Mesothelial cell of epicardium (in vitro differentiated cells): ENCODE data around the gene C17orf114.

Experiments
- DNase-seq, 2 experiments: peaks; one replicate each; pipeline ENCODE4 v3.0.0; 2021; ENCODE audit warnings: low spot score in 2 of 2; ENCODE audit not compliant: unreplicated experiment in 2 of 2
- H3K27ac Mint-ChIP-seq: 2 replicates; pipeline ENCODE4 v1.8.0; 2021; ENCODE audit warnings: mixed read lengths
- H3K27me3 Mint-ChIP-seq: 2 replicates; pipeline ENCODE4 v1.8.0; 2021; ENCODE audit warnings: low read depth, mixed read lengths
- H3K36me3 Mint-ChIP-seq: 2 replicates; pipeline ENCODE4 v1.8.0; 2021; ENCODE audit warnings: mixed read lengths
- H3K4me1 Mint-ChIP-seq: 2 replicates; pipeline ENCODE4 v1.8.0; 2021; ENCODE audit warnings: mixed read lengths
- H3K4me3 Mint-ChIP-seq: 2 replicates; pipeline ENCODE4 v1.8.0; 2021; ENCODE audit warnings: mild to moderate bottlenecking, moderate library complexity, mixed read lengths
- H3K9me3 Mint-ChIP-seq: 2 replicates; pipeline ENCODE4 v1.8.0; 2021; ENCODE audit warnings: mixed read lengths
- TF ChIP-seq, protein P1 (sequence below): fragments of 200-600 bp; sonication (generic); IDR thresholded peaks from one replicate; pipeline ENCODE4 v1.5.0; 2021; ENCODE audit warnings: antibody characterized with exemption; ENCODE audit not compliant: unreplicated experiment

The C17orf114 gene

DNA sequence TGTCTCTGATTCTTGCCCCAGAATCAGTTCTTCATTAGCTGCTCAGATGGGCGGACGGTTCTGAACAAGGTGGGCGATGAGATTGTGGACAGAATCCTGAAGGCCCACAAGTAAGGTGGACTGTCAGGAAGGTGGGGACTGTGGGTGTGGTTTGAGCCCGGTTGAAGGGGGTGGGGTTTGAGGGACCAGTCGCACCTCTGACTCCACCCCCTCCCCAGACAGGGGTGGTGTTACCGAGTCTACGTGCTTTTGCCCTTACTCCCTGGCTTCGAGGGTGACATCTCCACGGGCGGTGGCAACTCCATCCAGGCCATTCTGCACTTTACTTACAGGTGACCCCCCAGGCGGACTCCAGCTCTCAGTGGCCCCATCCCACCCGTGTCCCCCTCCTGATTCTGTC is 16.1 kb upstream of the C17orf114 start:
- no peak overlapping the region for H3K27ac Mint-ChIP-seq
- DNase-seq: no peak
- no peaks in the 10 kb centered on the region for H3K9me3 Mint-ChIP-seq
- no peaks in the 10 kb centered on the region for H3K4me1 Mint-ChIP-seq
- H3K36me3 Mint-ChIP-seq: peaks cover 29% of the 10 kb centered on the region
- H3K4me3 Mint-ChIP-seq: no peak overlapping the region
- H3K27me3 Mint-ChIP-seq: no peaks in the 10 kb centered on the region
- TF ChIP-seq, protein P1, sequence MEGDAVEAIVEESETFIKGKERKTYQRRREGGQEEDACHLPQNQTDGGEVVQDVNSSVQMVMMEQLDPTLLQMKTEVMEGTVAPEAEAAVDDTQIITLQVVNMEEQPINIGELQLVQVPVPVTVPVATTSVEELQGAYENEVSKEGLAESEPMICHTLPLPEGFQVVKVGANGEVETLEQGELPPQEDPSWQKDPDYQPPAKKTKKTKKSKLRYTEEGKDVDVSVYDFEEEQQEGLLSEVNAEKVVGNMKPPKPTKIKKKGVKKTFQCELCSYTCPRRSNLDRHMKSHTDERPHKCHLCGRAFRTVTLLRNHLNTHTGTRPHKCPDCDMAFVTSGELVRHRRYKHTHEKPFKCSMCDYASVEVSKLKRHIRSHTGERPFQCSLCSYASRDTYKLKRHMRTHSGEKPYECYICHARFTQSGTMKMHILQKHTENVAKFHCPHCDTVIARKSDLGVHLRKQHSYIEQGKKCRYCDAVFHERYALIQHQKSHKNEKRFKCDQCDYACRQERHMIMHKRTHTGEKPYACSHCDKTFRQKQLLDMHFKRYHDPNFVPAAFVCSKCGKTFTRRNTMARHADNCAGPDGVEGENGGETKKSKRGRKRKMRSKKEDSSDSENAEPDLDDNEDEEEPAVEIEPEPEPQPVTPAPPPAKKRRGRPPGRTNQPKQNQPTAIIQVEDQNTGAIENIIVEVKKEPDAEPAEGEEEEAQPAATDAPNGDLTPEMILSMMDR: no peak

DNA sequence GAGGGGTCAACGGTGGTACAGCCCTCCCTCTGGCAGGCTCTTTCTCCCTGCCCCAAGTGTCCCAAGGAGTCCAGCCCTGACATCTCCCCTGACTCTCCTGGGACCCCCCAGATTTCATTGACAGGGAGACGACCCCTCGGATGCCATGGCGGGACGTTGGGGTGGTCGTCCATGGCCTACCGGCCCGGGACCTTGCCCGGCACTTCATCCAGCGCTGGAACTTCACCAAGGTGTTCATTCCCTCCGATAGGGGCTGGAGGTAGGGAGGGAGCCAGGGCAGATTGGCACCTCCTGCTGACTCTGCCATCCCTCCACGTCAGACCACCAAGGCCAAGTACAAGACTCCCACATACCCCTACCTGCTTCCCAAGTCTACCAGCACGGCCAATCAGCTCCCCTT is 14.7 kb upstream of the C17orf114 start:
- H3K9me3 Mint-ChIP-seq: no peaks in the 10 kb centered on the region
- no peaks in the 10 kb centered on the region for H3K27me3 Mint-ChIP-seq
- H3K36me3 Mint-ChIP-seq: peaks cover 31% of the 10 kb centered on the region
- DNase-seq: no peak
- no peak overlapping the region for H3K4me3 Mint-ChIP-seq
- no peak overlapping the region for H3K27ac Mint-ChIP-seq
- TF ChIP-seq, protein P1: no peak
- no peaks in the 10 kb centered on the region for H3K4me1 Mint-ChIP-seq

DNA sequence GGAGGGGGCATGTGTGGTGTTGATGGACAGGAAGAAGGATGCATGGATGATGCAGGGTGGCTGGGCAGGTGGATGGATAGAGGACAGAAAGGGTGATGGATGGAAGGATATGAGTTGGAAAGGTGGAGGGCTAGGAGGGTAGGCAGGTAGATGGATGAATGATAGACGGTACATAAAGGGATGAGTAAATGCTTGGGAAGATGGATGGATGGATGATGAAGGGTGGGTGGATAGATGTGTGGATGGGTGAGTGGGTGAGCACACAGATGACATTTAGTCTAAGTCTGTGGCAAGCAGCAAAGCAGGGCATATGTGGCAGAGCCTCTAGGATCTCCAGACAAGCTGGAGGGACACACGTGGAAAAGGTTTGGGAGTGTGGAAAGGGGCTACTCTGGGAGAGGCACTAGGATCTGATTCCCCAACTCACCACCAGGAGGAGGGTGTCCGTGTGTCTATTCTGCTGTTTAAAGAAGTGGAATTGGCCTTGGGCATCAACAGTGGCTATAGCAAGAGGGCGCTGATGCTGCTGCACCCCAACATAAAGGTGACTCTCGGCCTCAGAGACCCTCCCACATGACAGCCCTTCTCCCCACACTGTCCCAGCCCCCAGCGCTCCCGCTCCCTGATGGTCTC is 13.0 kb upstream of the C17orf114 start:
- Mint-ChIP-seq H3K9me3 (no peaks in the 10 kb centered on the region), H3K4me1 (no peaks in the 10 kb centered on the region), H3K27me3 (no peaks in the 10 kb centered on the region), H3K36me3 (peaks cover 37% of the 10 kb centered on the region), H3K27ac (no peak overlapping the region), H3K4me3 (no peak overlapping the region)
- no peak for DNase-seq
- TF ChIP-seq, protein P1: peak; percentile 27

DNA sequence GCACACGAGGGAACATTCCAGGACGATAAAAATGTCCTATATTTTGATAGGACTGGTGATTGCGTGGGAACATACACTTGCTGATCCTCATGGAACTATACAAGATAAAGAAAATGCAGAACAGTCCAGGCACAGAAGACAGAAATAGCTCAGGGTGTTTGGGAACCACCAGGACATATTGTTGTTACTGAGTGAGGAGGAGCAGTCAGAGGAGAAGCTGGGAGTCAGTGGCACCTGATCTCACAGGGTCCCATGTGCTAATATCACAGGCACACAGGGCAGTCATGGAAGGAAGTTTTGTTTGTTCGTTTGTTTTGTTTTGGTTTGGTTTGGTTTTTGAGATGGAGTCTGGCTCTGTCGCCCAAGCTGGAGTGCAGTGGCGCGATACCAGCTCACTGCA is 10.6 kb upstream of the C17orf114 start:
- TF ChIP-seq, protein P1: no peak
- Mint-ChIP-seq H3K9me3 (no peaks in the 10 kb centered on the region), H3K27ac (no peak overlapping the region), H3K4me1 (peaks cover 11% of the 10 kb centered on the region), H3K27me3 (no peaks in the 10 kb centered on the region), H3K4me3 (no peak overlapping the region), H3K36me3 (peaks cover 35% of the 10 kb centered on the region)
- DNase-seq: no peak

DNA sequence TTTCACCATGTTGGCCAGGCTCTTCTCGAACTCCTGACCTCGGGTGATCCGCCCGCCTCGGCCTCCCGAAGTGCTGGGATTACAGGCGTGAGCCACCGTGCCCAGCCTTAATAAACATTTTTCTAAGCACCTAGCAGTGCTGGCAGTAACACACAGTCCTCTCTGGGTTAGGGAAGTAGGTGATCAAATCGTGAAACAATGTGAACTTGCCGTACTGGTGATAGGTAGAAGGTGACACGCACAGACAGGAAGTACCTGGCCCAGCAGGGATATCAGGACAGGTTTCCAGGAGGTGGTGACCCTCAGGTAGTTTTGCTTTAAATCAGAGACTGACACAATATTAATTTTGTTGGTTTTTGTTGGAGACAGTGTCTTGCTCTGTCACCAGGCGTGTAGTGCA is 9.3 kb upstream of the C17orf114 start:
- Mint-ChIP-seq H3K27ac (no peak overlapping the region), H3K9me3 (no peaks in the 10 kb centered on the region), H3K4me1 (peaks cover 13% of the 10 kb centered on the region), H3K27me3 (no peaks in the 10 kb centered on the region), H3K36me3 (peaks cover 30% of the 10 kb centered on the region), H3K4me3 (no peak overlapping the region)
- no peak for DNase-seq
- TF ChIP-seq, protein P1: no peak

DNA sequence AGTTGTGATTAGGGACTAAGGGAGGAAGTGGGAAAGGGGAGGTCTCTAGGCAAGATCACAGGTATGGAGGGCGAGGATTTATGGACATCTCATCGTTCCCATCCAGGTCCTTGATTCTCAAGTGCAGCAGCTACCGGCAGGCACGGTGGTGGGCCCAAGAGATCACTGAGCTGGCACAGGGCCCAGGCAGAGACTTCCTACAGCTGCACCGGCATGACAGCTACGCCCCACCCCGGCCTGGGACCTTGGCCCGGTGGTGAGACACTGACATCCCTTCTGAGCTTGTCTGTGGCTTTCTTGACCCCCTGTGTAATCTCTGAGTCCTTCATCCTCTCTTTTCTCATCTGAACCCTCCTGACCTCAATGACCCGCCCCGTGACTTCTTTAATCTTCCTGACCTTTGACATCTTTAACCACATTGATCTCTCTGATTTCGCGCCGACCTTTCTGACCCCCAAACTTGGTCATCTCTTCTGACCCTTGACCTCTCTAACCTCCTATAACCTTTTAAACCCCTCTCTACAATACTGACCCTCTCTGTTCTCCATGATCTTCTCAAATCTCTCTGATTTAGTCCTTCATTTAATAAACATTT is 8.7 kb upstream of the C17orf114 start:
- H3K27me3 Mint-ChIP-seq: no peaks in the 10 kb centered on the region
- H3K36me3 Mint-ChIP-seq: peaks cover 28% of the 10 kb centered on the region
- DNase-seq: no peak
- peaks cover 19% of the 10 kb centered on the region for H3K4me1 Mint-ChIP-seq
- TF ChIP-seq, protein P1: no peak
- H3K4me3 Mint-ChIP-seq: no peak overlapping the region
- no peak overlapping the region for H3K27ac Mint-ChIP-seq
- H3K9me3 Mint-ChIP-seq: no peaks in the 10 kb centered on the region
